Esophagus muscularis mucosa (tissue), 4 donors: ENCODE measurements around the gene RHOXF2.

Source experiments
- CTCF ChIP-seq, 3 experiments: fragments of 200-600 bp in 2 of 3; fragments of 450-650 bp in 1 of 3; sonication (generic) in 2 of 3; IDR thresholded peaks; one replicate each; pipeline ENCODE4 v1.5.1; 2017 to 2019; ENCODE audit warnings: antibody characterized with exemption in 3 of 3, mild to moderate bottlenecking in 2 of 3, moderate library complexity in 1 of 3
- EP300 ChIP-seq: sonication (generic); formaldehyde crosslinking; IDR thresholded peaks from one replicate; pipeline ENCODE4 v1.6.1; 2017; ENCODE audit warnings: antibody characterized with exemption
- POLR2A ChIP-seq: fragments of 450-650 bp; IDR thresholded peaks from one replicate; pipeline ENCODE4 v1.6.1; 2017; ENCODE audit warnings: antibody characterized with exemption, moderate library complexity, mild to moderate bottlenecking, low read depth
- POLR2AphosphoS5 ChIP-seq, 2 donors: sonication (generic); formaldehyde crosslinking; IDR thresholded peaks; one replicate each; pipeline ENCODE4 v1.6.1; 2017; ENCODE audit warnings: antibody characterized with exemption in 2 of 2

- TF ChIP-seq CTCF (IDR thresholded peaks at IDR 0.05) (no peak), POLR2A (no peak), POLR2AphosphoS5 (IDR thresholded peaks at IDR 0.05) (no peak), EP300 (no peak)
These were observed 38.2 kb upstream of the RHOXF2 start for GRCh38 chrX:120120223-120120622.
